Heart right ventricle (tissue), 16 donors: Measurements from ENCODE around the gene TCP11. TPM values are rescaled to one million over a fixed set of nuclear protein-coding genes. Genes with fewer than 3 reads are reported as not detected.

Source experiments
- ATAC-seq, 8 donors: fragments of 200-7000 bp; cut with Tn5 transposase; one replicate each; pipeline ENCODE4 v1.9.1; 2020; ENCODE audit warnings: mild to moderate bottlenecking in 8 of 8, moderate library complexity in 8 of 8, moderate number of reproducible peaks in 1 of 8
- DNase-seq, 2 donors: peaks; one replicate each; pipeline ENCODE4 v3.0.0-alpha.2; 2020
- H3K27ac ChIP-seq, 10 donors: fragments of 200-600 bp; sonication (generic) in 2 of 10; one replicate each; pipeline versions ENCODE4 v1.5.0 to v1.8.0; 2020 to 2022; ENCODE audit warnings: mild to moderate bottlenecking in 3 of 10
- H3K27me3 ChIP-seq, 7 donors: fragments of 200-600 bp; one replicate each; pipeline ENCODE4 v1.8.0; 2021 to 2022; ENCODE audit warnings: mild to moderate bottlenecking in 2 of 7
- H3K36me3 ChIP-seq, 9 donors: fragments of 200-600 bp; sonication (generic) in 1 of 9; one replicate each; pipeline versions ENCODE4 v1.5.0 to v1.8.0; 2020 to 2022; ENCODE audit warnings: mild to moderate bottlenecking in 2 of 9
- H3K4me1 ChIP-seq, 9 donors: fragments of 200-600 bp; sonication (generic) in 1 of 9; one replicate each; pipeline versions ENCODE4 v1.5.0 to v1.8.0; 2020 to 2022; ENCODE audit warnings: mild to moderate bottlenecking in 4 of 9
- H3K4me3 ChIP-seq, 10 donors: fragments of 200-600 bp; sonication (generic) in 2 of 10; one replicate each; pipeline versions ENCODE4 v1.5.0 to v1.8.0; 2020 to 2022; ENCODE audit warnings: mild to moderate bottlenecking in 7 of 10, moderate library complexity in 2 of 10
- H3K9me3 ChIP-seq, 11 donors: fragments of 200-600 bp in 10 of 11; sonication (generic) in 2 of 11; one replicate each; pipeline versions ENCODE4 v1.5.0 to v1.8.0; 2013 to 2022; ENCODE audit warnings: mild to moderate bottlenecking in 2 of 11, control low read depth in 1 of 11, moderate library complexity in 1 of 11
- WGBS, 2 donors: extraction: QIAGEN DNeasy Blood & Tissue Kit; methylation state at CpG; one replicate each; pipeline ENCODE4 v1.1.7; 2013; ENCODE audit warnings: inconsistent platforms in 1 of 2; 5-methylcytosine and 5-hydroxymethylcytosine counted together
- intact Hi-C, 10 donors: fragments of 100-400 bp; cut with DNase I; formaldehyde crosslinking; loops; one replicate each; pipeline versions ENCODE4 v1.11.1 to v1.14.2; 2022
- polyA plus RNA-seq, 2 donors: library from polyadenylated mRNA; stranded (reverse); fragments of 200-250 nt; gene quantifications; one replicate each; pipeline ENCODE4 v1.2.3, GENCODE V29; 2013
- total RNA-seq, 10 donors: library from RNA; stranded (reverse); fragmentation: NEBNext Ultra II Directional in 3 of 10; extraction: Animal tissue kit (Norgen Biotek cat#: 25700) in 3 of 10; gene quantifications; one replicate each; pipeline versions ENCODE4 v1.2.1 to v1.2.4, GENCODE V29; 2021 to 2023
- TF ChIP-seq, protein P1 (sequence below), 9 donors: fragments of 200-600 bp; sonication (generic) in 2 of 9; IDR thresholded peaks; one replicate each; pipeline versions ENCODE4 v1.5.0 to v1.8.0; 2021 to 2022; ENCODE audit warnings: antibody characterized with exemption in 9 of 9, mild to moderate bottlenecking in 5 of 9, moderate library complexity in 1 of 9
- donor health status: Arrhythmogenic right ventricular cardiomyopathy.
- donor health status: ischemic (EF 13 %, LVEDD 7.1; RV severe dilation, severe dysfunction).
- donor health status: healthy with polysubstance abuse.
- donor health status: DM: no; HTN: yes; CAD: no.
- donor health status: DM: no; HTN: no; CAD: no.
- donor health status: ischemic (EF 25% LVEDD 6.9; RV normal size, moderate dysfunction).
- donor health status: ischemic (EF 25% LVEDD 5.7; RV mildly dilated, moderate dysfunction).
- donor health status: healthy.
- donor health status: DM: yes; HTN: yes; CAD: no.
- donor health status: Ischemic cardiomyopathy.
- donor health status: ischemic (EF 35%, LVEDD 5.7; RV mildly dilated, moderate dysfunction).
- donor health status: nonischemic (EF 11% LVEDD 7.7; RV severe dilation, severe dysfunction).
- donor health status: DM: yes; HTN: yes; CAD: no.
- donor health status: PGD.
- donor health status: ischemic (EF 29% LVEDD 5.4; RV normal size, mild dysfunction).
- donor health status: nonischemic (EF 23%, LVEDD 6.1; RV moderate dilation, normal function).

TCP11 gene
- total and polyA plus RNA-seq, 12 donors, result 0.03 TPM; not detected in 11

- H3K27ac ChIP-seq, result no peak overlapping the region
- intact Hi-C loops, result loop anchor here in 1 of 10 donors (5.0 kb wide), 1 partner anchor 37 kb away; no protein-coding TSS in a partner anchor
- no peak overlapping the region for H3K4me3 ChIP-seq
- DNase-seq, result no peak
- peaks cover 0 to 3% (median 0%) of the 10 kb centered on the region in 7 donors for H3K27me3 ChIP-seq
- H3K9me3 ChIP-seq, result no peaks in the 10 kb centered on the region
- ATAC-seq, result no peak
- no peaks in the 10 kb centered on the region for H3K36me3 ChIP-seq
- WGBS, 2 donors, result 96 to 97% methylated on average over 4 of the region's 4 CpGs
- TF ChIP-seq, protein P1, sequence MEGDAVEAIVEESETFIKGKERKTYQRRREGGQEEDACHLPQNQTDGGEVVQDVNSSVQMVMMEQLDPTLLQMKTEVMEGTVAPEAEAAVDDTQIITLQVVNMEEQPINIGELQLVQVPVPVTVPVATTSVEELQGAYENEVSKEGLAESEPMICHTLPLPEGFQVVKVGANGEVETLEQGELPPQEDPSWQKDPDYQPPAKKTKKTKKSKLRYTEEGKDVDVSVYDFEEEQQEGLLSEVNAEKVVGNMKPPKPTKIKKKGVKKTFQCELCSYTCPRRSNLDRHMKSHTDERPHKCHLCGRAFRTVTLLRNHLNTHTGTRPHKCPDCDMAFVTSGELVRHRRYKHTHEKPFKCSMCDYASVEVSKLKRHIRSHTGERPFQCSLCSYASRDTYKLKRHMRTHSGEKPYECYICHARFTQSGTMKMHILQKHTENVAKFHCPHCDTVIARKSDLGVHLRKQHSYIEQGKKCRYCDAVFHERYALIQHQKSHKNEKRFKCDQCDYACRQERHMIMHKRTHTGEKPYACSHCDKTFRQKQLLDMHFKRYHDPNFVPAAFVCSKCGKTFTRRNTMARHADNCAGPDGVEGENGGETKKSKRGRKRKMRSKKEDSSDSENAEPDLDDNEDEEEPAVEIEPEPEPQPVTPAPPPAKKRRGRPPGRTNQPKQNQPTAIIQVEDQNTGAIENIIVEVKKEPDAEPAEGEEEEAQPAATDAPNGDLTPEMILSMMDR (IDR thresholded peaks at IDR 0.05), result no peak
- H3K4me1 ChIP-seq, result peaks cover 0 to 24% (median 12%) of the 10 kb centered on the region in 9 donors
These were observed 23.7 kb upstream of the TCP11 start for GRCh38 chr6:35164868-35165267.

DNA sequence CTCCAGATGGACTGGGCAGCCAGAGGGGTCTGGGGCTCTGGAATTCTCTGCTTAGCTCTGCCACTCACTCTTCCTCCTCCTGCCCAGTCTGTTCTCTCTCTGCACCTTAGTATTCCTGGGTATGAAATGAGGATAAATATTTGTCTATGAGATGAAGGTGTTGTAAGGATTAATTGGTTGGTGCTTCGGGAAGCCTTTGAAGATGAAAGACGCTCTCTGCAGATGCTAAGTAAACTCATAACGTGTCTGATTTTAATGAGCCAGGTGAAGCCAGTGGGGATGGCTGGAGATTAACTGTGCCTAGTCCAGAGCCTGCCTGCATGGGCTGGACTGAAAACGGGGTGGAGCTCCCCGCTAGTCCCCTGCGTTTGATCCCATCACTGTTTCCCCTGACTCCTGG, 23.1 kb upstream of the TCP11 start:
- Histone ChIP-seq H3K36me3 (no peaks in the 10 kb centered on the region), H3K4me1 (peaks cover 0 to 24% (median 12%) of the 10 kb centered on the region in 9 donors), H3K9me3 (no peaks in the 10 kb centered on the region), H3K27ac (no peak overlapping the region), H3K27me3 (peaks cover 0 to 3% (median 0%) of the 10 kb centered on the region in 7 donors), H3K4me3 (no peak overlapping the region)
- ATAC-seq (no peak), DNase-seq (no peak)
- 92 to 98% methylated on average over 6 of the region's 6 CpGs for WGBS, 2 donors
- TF ChIP-seq, protein P1 (IDR thresholded peaks at IDR 0.05), result no peak
- intact Hi-C loops, result loop anchor here in 1 of 10 donors (5.0 kb wide), 1 partner anchor 38 kb away; no protein-coding TSS in a partner anchor

GRCh38 chr6:35163836-35164235, 22.7 kb upstream of the TCP11 start:
- TF ChIP-seq, protein P1 (IDR thresholded peaks at IDR 0.05), result no peak
- Histone ChIP-seq H3K4me1 (peaks cover 0 to 22% (median 12%) of the 10 kb centered on the region in 9 donors), H3K36me3 (no peaks in the 10 kb centered on the region), H3K27me3 (peaks cover 0 to 3% (median 0%) of the 10 kb centered on the region in 7 donors), H3K9me3 (no peaks in the 10 kb centered on the region), H3K27ac (no peak overlapping the region), H3K4me3 (no peak overlapping the region)
- no peak for ATAC-seq
- WGBS, 2 donors, result 84 to 88% methylated on average over 7 of the region's 7 CpGs
- intact Hi-C loops, result loop anchor here in 1 of 10 donors (5.0 kb wide), 1 partner anchor 38 kb away; no protein-coding TSS in a partner anchor
- no peak for DNase-seq

DNA sequence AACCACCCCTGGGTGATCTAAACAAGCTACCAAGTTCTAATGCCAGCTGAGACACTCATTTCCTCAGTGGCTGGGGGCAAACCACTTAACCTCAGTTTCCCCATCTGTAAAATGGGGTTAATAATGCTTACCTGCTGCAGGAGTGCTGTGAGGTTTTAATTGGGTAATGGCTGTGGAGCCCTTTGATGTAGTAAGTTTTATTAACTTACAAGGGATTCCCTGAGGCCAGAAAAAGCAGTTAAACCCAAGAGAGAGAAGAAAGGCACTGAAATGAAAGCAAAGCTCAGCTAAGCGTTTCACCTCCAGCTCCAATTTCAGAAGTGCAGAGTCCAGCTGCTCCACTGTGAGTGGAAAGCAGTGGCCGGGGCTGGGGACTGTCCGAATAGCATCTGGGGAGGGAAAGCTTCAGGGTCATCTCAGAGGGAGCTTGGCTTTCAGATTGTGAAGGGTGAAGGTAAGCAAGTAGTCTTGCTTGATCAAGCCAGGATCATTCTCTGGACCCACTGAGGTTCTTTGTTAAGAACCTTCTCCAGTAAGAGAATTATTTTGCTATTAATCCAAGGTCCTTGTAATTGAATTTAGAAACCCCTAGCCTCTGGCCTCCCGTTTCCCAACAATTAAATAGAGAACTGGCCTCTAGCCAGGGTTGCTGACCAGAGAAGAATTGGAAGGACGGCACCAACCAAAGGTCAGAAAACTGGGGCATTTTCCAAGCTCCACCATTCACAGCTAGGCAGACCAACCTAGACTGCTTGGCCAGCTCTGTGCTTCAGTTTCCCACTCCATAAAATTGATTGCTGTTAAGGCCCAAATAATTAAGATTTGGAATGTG, 20.9 kb upstream of the TCP11 start:
- Histone ChIP-seq H3K9me3 (no peaks in the 10 kb centered on the region), H3K4me1 (peaks cover 0 to 20% (median 11%) of the 10 kb centered on the region in 9 donors), H3K27ac (no peak overlapping the region), H3K36me3 (no peaks in the 10 kb centered on the region), H3K27me3 (peaks cover 0 to 3% (median 0%) of the 10 kb centered on the region in 7 donors), H3K4me3 (no peak overlapping the region)
- peak in 5 of 8 donors; percentile 45 to 58 (median 50) for ATAC-seq
- 51 to 56% methylated on average over 5 of the region's 5 CpGs for WGBS, 2 donors
- TF ChIP-seq, protein P1 (IDR thresholded peaks at IDR 0.05), result no peak
- peak in 1 of 2 donors; percentile 20 for DNase-seq
- intact Hi-C loops, result loop anchor here in 1 of 10 donors (5.0 kb wide), 1 partner anchor 40 kb away; no protein-coding TSS in a partner anchor
